H7 (cell line): Measurements from ENCODE around the gene ARHGAP44. TPM values are rescaled to one million over a fixed set of nuclear protein-coding genes. Genes with fewer than 3 reads are reported as not detected.

Source experiments
- DNase-seq: peaks from one replicate; pipeline ENCODE4 v3.0.0; 2012
- H3K27me3 ChIP-seq: 2 replicates; pipeline ENCODE4 v1.6.0; 2011; ENCODE audit warnings: mild to moderate bottlenecking, low read length; ENCODE audit not compliant: control insufficient read depth, insufficient read depth
- H3K36me3 ChIP-seq: replicated peaks from 2 replicates; pipeline ENCODE4 v1.5.1; 2011; ENCODE audit warnings: low read length; ENCODE audit not compliant: control insufficient read depth, insufficient read depth
- H3K4me3 ChIP-seq: 2 replicates; pipeline ENCODE4 v1.5.1; 2011; ENCODE audit warnings: low read depth, mild to moderate bottlenecking, control low read depth, low read length, moderate library complexity; ENCODE audit not compliant: insufficient read depth
- total RNA-seq: library from RNA; depleted of rRNA; stranded (reverse); fragments of >200 nt; shearing (Covaris generic); gene quantifications from 2 replicates; pipeline ENCODE4 v1.2.3, GENCODE V29; 2014

The ARHGAP44 gene
- total RNA-seq, 1 experiment from 2014 or later, result 9.2 TPM

DNA sequence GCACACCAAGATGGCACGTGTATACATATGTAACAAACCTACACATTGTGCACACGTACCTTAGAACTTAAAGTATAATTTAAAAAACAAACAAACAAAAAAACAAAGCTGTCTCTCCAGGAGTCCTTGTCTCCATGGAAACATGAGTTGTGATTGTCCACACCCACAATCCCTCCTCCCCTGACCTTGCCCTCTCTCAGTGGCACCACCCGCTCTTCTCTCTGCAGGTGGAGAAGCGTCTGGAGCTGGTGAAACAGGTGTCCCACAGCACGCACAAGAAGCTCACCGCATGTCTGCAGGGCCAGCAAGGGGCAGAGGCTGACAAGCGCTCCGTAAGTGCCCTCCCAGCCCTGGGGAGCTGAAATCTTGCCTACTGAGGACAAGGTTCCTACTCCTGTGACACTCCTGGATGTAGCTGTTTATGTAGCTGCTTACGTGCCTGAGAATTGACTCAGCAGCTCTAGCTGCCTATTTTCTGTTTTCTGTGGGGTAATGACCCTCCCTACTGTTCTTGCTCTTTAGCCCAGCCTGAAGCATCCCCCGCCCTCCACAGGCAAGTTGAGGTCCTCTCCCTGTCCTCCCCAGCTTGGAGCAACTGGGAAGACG lies 107.0 kb downstream of the ARHGAP44 start:
- H3K27me3 ChIP-seq, result no peaks in the 10 kb centered on the region
- no peak overlapping the region for H3K4me3 ChIP-seq
- no peak for DNase-seq
- no peaks in the 10 kb centered on the region for H3K36me3 ChIP-seq

DNA sequence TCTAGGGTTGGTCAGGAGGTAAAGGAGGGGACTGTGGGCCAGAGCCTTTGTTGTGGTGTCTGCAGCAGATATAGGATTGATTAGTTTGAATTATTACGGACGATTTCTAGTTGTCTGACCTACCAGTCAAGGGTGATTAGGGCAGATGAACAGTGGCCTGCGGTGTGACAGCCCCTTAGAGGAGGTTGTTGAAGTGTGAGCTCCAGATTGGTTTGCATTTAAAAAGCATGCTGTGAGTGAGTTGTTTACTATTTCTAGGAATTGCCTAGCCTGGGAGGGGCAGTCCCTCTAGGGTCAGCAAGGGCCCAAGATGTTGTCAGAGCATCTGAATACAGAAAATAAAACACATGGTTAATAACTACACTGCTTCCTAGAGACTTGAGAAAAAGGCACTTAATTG lies 108.8 kb downstream of the ARHGAP44 start:
- H3K36me3 ChIP-seq, result no peaks in the 10 kb centered on the region
- no peak overlapping the region for H3K4me3 ChIP-seq
- H3K27me3 ChIP-seq, result no peaks in the 10 kb centered on the region
- DNase-seq, result peak; percentile 18

DNA sequence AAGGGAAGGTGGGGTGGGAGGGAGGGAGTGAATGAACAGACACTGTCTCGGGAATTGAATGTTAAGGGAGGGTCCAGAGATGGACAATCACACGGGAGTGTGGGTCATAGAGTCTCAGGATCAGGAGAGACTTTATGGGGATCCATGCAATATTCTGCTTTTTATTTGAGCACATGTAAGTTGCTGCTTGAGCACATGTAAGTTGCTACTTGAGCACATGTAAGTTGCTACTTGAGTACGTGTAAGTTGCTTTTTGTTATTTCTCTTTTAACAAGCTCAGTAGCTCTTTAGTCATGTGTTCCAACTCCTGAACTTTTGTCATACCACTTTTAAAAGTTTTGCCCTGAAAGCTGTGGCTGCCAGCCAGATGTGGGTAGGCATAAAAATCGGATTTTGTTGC lies 110.3 kb downstream of the ARHGAP44 start:
- no peaks in the 10 kb centered on the region for H3K27me3 ChIP-seq
- DNase-seq, result no peak
- no peak overlapping the region for H3K4me3 ChIP-seq
- H3K36me3 ChIP-seq, result no peaks in the 10 kb centered on the region

DNA sequence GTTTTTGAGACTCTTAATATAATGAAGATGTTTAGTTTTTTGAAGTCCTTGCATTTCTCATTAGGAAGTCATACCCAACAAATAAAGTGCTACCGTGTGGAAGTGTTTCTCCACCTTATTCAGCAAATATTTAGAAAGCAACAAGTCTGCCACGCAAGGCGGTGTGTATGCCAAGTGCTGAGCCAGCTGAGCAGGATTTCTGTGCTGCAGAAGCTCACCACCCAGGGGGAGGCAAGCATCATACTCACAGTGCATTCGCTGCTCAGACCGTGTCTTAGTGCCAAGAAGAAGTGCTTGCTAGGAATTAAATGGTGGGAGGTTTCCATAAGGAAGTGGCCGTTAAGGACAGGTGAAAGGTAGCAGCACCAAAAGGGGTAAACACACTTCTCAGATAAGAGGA lies 111.2 kb downstream of the ARHGAP44 start:
- DNase-seq, result no peak
- H3K27me3 ChIP-seq, result no peaks in the 10 kb centered on the region
- no peaks in the 10 kb centered on the region for H3K36me3 ChIP-seq
- no peak overlapping the region for H3K4me3 ChIP-seq

DNA sequence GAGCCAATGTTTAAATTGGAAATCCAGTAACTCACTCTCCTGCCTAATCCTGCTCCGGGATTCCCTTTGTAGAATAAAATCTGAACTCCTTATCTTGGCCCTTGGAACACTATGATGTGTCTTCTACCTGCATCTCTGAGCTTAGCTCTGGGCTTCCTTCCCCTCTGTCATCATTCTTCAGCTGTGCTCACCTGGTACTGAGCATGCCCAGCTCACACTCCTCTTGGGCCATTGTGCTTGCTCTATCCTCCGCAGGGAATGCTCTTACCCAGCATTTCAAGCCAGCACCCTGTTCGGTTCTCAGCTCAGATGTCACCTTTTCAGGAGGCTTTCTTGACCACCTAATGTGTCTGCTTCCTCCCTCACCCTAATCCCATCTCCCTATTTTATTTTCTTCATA lies 112.7 kb downstream of the ARHGAP44 start:
- Histone ChIP-seq H3K27me3 (no peaks in the 10 kb centered on the region), H3K4me3 (no peak overlapping the region), H3K36me3 (no peaks in the 10 kb centered on the region)
- no peak for DNase-seq

DNA sequence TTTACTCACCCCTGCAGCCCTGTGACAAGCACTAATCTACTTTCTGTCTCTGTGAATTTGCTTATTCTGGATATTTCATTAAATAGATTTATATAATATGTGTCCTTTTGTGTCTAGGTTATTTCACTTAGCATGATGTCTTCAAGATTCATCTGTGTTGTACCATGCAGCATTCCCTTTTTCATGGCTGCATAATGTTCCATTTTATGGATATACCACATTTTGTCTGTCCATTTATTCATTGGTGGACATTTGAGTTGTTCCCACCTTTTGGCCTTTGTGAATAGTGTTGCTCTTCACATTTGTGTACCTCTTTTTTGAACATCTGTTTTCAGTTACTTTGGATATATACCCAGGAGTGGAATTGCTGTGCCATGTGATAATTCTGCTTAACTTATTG lies 118.2 kb downstream of the ARHGAP44 start:
- H3K4me3 ChIP-seq, result no peak overlapping the region
- no peaks in the 10 kb centered on the region for H3K27me3 ChIP-seq
- H3K36me3 ChIP-seq, result no peaks in the 10 kb centered on the region
- no peak for DNase-seq

DNA sequence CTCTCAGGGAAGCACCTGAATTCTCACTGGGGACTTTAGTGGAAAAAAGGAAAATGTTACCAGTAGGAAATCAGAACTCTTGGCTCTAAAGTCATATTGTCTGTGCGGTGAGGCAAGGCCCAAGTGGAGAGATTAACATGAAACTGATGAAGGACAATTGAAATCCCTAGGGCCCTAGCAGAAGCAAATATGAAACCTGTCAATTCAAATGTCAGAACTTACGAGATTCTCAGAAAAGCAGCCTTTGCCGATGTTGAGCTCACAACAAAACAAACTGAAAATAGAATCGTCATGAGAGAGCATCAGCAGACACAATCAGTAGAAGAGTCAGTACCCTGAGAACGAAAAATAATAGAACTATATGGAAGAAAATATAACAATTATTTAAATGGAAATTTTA lies 119.7 kb downstream of the ARHGAP44 start:
- H3K36me3 ChIP-seq, result no peaks in the 10 kb centered on the region
- no peak for DNase-seq
- no peak overlapping the region for H3K4me3 ChIP-seq
- no peaks in the 10 kb centered on the region for H3K27me3 ChIP-seq

DNA sequence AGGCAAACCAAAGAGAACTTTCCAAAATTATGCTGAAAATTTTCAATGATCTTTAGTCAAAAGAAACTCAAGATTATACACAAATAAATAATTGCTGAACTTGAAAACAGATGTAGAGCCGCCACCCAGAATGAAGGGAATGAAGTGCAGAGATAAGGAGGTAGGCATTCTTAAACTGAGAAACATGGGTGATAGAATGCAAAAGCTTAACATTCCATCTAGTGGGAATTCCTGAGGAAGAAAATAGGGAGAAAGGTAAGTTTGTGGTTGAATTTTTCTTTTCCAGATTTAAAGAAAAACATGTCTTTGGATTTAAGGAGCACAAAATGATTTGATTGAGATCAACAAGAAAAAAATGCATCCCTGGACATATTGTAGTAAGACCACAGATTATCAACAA lies 120.2 kb downstream of the ARHGAP44 start:
- Histone ChIP-seq H3K4me3 (no peak overlapping the region), H3K36me3 (no peaks in the 10 kb centered on the region), H3K27me3 (no peaks in the 10 kb centered on the region)
- no peak for DNase-seq

DNA sequence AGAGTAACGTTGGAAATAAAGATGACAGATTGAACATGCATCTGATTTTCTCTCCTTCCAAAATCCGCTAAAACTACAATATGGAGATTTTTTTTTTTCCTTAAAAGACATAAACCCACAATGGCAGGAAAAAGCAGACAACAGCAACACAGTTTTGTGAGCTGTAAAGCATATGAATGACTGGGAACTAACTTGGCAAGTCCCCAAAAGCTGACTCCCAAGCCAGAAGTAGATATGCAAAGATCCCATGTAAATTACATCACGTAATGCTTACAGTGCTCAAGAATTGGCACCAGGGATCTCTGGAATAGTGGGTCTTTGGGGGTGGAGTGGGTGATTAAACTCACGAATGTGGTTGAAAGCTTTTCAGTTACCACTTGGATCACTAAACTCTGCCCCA lies 121.9 kb downstream of the ARHGAP44 start:
- H3K4me3 ChIP-seq, result no peak overlapping the region
- no peak for DNase-seq
- no peaks in the 10 kb centered on the region for H3K27me3 ChIP-seq
- peaks cover 4% of the 10 kb centered on the region for H3K36me3 ChIP-seq

DNA sequence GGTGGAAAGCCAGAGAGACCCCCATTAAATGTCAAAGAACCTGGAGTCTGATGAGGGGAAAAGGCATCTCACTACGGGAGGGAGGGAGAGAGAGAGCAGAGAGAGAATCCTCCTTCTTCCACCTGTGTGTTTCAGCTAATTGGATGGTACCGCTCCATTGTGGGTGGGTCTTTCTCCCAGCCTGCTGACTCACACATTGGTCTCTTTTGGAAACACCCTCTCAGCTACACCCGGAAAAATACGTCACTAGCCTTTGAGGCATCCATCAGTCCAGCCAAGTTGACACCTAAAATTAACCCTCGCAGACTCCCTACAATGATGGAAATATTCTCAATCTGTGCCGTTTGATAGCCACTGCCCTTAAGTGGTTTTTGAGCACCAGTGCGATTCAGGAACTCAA lies 128.1 kb downstream of the ARHGAP44 start:
- H3K4me3 ChIP-seq, result no peak overlapping the region
- no peaks in the 10 kb centered on the region for H3K27me3 ChIP-seq
- peaks cover 5% of the 10 kb centered on the region for H3K36me3 ChIP-seq
- no peak for DNase-seq

DNA sequence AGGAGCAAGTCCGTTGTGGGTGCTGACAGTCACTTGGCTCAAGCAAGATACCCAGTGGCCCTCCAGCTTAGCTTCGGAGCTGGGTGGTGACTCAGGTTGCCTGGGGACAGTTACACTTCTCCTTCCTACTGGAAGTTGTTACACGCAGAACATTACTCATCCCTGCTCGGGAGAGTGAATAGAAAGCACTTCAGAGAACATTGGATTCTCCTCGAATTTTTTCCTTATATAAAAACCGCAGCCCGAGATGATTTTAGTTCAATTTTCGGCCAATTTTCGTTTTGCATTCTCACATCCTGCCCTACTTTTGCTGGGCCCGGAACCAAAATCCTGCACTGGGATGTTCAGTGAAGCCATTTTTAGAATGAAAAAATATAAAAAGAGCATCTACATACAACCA lies 128.8 kb downstream of the ARHGAP44 start:
- H3K4me3 ChIP-seq, result no peak overlapping the region
- peaks cover 5% of the 10 kb centered on the region for H3K36me3 ChIP-seq
- DNase-seq, result no peak
- H3K27me3 ChIP-seq, result no peaks in the 10 kb centered on the region

DNA sequence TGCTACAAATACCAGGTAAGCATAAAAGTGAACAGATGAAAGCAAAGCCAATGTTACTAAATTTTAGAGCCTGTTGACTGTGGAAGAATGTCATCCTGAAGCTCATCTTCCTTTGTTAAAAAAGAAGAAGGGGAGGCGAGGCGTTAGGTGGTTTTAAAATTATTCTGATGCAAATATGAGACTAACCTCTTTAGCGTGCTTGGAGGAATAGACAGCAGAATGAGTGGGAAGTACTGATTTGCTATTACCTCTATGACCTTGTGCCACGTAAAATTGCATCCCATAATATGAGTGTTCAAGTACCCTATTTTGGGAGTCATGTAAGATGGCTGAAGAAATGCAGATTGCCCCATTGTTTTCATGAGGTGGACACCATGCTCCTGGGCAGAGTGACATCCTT lies 132.8 kb downstream of the ARHGAP44 start:
- Histone ChIP-seq H3K27me3 (no peaks in the 10 kb centered on the region), H3K4me3 (no peak overlapping the region), H3K36me3 (no peaks in the 10 kb centered on the region; the same call in 1 of the 2 replicates)
- DNase-seq, result no peak

DNA sequence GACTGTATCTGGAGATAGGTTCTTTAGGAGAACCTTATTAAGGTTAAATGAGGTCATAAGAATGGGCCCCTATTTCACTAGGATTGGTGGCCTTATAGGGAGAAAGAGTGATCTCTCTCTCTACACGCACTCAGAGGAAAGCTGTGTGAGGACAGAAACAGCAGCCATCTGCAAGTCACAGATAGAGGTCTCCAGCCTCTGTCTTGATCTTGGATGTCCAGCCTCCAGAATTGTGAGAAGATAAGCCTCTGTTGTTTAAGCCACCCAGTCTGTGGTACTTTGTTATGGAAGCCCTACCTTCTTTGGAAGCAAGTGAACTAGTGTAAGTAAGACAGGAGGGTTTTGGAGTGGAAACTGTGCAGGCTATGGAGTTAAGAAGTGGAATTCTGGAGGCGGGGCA lies 135.3 kb downstream of the ARHGAP44 start:
- DNase-seq, result no peak
- Histone ChIP-seq H3K27me3 (no peaks in the 10 kb centered on the region), H3K4me3 (no peak overlapping the region), H3K36me3 (no peaks in the 10 kb centered on the region; the same call in none of the 2 replicates)

DNA sequence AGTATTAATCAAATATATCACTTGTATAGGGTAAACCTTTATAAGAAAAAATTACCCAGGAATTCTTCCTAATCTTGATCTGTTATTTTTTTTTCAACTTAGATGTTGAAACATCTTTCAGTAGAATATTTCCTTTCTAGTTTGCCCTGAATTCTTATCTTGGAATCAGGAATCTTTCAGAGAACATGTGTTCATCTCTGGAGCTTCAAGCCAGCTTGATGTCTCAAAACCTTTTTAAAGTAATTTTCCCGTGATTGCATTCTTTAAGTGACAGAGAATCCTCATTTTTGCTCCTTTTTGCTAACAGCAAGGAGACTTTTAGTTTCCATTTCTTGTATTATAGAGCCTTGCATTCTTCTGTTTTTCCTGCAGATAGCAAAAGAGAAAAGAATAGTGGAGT lies 137.7 kb downstream of the ARHGAP44 start:
- no peak overlapping the region for H3K4me3 ChIP-seq
- H3K27me3 ChIP-seq, result no peaks in the 10 kb centered on the region
- no peaks in the 10 kb centered on the region; the same call in none of the 2 replicates for H3K36me3 ChIP-seq
- no peak for DNase-seq

DNA sequence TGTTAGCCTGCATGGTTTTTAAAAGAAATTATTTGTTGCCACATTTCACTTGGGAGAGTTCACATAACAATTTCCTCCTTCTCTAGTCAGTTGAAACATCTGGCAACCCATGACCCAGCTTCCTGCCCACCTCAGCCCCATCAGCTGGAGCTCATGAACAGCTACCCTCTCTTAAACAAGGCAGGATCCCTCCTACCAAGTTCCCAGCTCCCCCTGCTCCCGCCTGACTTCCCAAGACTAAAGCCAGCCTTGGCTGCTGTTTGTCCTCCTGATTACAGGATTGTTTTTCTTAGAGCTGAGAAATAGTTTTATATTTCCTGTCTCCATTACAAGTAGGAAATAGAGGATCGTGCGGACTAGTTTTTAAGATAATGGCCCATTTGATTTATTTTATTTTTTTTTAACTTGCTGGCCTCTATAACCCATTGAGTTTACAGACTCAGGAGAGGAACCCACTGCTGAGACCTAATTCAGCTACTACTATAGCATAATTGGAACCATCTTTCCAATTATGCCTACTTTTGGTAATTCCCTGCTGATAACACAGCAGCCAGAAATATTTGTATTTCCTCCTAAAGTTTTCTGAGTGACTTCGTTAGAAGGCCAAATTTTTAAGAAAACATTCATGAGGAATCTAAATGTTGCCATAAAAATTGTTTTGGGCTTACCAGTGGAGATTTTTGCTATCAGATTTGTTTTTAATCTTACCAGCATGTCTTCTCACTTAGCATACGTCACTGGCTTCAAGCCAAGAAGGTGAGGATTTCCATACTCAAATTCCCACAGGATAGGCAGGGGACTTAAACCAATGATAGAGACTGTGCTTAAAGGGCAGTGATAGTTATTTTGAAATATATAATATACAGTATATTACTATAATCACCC lies 138.5 kb downstream of the ARHGAP44 start:
- H3K36me3 ChIP-seq, result no peaks in the 10 kb centered on the region; the same call in none of the 2 replicates
- no peaks in the 10 kb centered on the region for H3K27me3 ChIP-seq
- DNase-seq, result no peak
- H3K4me3 ChIP-seq, result no peak overlapping the region
